Right lobe of liver (tissue), 6 donors: ENCODE results near the gene OR5H1. TPM values are rescaled to one million over a fixed set of nuclear protein-coding genes. Genes with fewer than 3 reads are reported as not detected.

Source experiments
- ATAC-seq, 4 donors: fragments of 200-7000 bp; cut with Tn5 transposase; one replicate each; pipeline ENCODE4 v1.9.1; 2020; ENCODE audit warnings: mild to moderate bottlenecking in 4 of 4, moderate library complexity in 4 of 4
- DNase-seq, 3 donors: peaks; one replicate each; pipeline ENCODE4 v3.0.0-alpha.2; 2020
- H3K27ac ChIP-seq, 3 donors: fragments of 200-600 bp; one replicate each; pipeline ENCODE4 v1.8.0; 2022
- H3K27me3 ChIP-seq, 2 donors: fragments of 200-600 bp; one replicate each; pipeline ENCODE4 v1.8.0; 2022
- H3K36me3 ChIP-seq, 4 donors: fragments of 200-600 bp; sonication (generic) in 1 of 4; one replicate each; pipeline versions ENCODE4 v1.5.1 to v1.8.0; 2017 to 2022; ENCODE audit warnings: control low read depth in 1 of 4
- H3K4me1 ChIP-seq, 4 donors: fragments of 200-600 bp; sonication (generic) in 1 of 4; one replicate each; pipeline versions ENCODE4 v1.5.1 to v1.8.0; 2017 to 2022; ENCODE audit warnings: control low read depth in 1 of 4
- H3K4me3 ChIP-seq, 3 donors: fragments of 200-600 bp; one replicate each; pipeline ENCODE4 v1.8.0; 2022
- H3K9me3 ChIP-seq, 4 donors: fragments of 200-600 bp; sonication (generic) in 1 of 4; one replicate each; pipeline versions ENCODE4 v1.5.1 to v1.8.0; 2017 to 2022; ENCODE audit warnings: control low read depth in 1 of 4
- CTCF ChIP-seq, 4 donors: fragments of 200-600 bp in 3 of 4; fragments of 450-650 bp in 1 of 4; IDR thresholded peaks; one replicate each; pipeline versions ENCODE4 v1.5.1 to v1.8.0; 2016 to 2022; ENCODE audit warnings: antibody characterized with exemption in 4 of 4, mild to moderate bottlenecking in 2 of 4
- POLR2A ChIP-seq: fragments of 450-650 bp; IDR thresholded peaks from one replicate; pipeline ENCODE4 v1.6.1; 2017; ENCODE audit warnings: antibody characterized with exemption, mild to moderate bottlenecking
- WGBS: methylation state at CpG from one replicate; pipeline ENCODE4 v1.1.6; 2018; ENCODE audit warnings: low coverage, low lambda C conversion rate; ENCODE audit not compliant: insufficient coverage; ENCODE audit errors: missing lambda C conversion rate; 5-methylcytosine and 5-hydroxymethylcytosine counted together
- intact Hi-C, 2 donors: fragments of 100-400 bp; cut with DNase I; formaldehyde crosslinking; loops; one replicate each; pipeline versions ENCODE4 v1.11.2 to v1.14.1; 2022
- total RNA-seq, 6 experiments: library from RNA; depleted of rRNA in 2 of 6; stranded (reverse); fragments of >200 nt in 2 of 6; fragmentation: NEBNext Ultra II Directional in 3 of 6; extraction: Animal tissue kit (Norgen Biotek cat#: 25700) in 3 of 6; gene quantifications; one replicate each; pipeline versions ENCODE4 v1.1.0 to v1.2.4, GENCODE V29; 2016 to 2023
- donor health status: DM: no; HTN: yes; CAD: no.
- donor health status: DM: no; HTN: no; CAD: no.
- donor health status: DM: no; HTN: no; CAD: no.
- donor health status: DM: no; HTN: yes; CAD: no.
- donor health status: DM: no; HTN: yes; CAD: no.

The OR5H1 gene
- total RNA-seq, 6 experiments from 2014 or later, result not detected

GRCh38 chr3:98151241-98151640 is 20.7 kb downstream of the OR5H1 start:
- H3K4me3 ChIP-seq, result no peak overlapping the region
- H3K4me1 ChIP-seq, result no peaks in the 10 kb centered on the region
- DNase-seq, result no peak
- intact Hi-C loops, result no loop called here
- no peaks in the 10 kb centered on the region for H3K27me3 ChIP-seq
- WGBS, result 47% methylated on average over 5 of the region's 5 CpGs
- H3K9me3 ChIP-seq, result no peaks in the 10 kb centered on the region
- no peak overlapping the region for H3K27ac ChIP-seq
- no peak for TF ChIP-seq CTCF (IDR thresholded peaks at IDR 0.05)
- no peak for TF ChIP-seq POLR2A
- no peaks in the 10 kb centered on the region for H3K36me3 ChIP-seq
- ATAC-seq, result no peak

GRCh38 chr3:98166396-98166795 is 35.9 kb downstream of the OR5H1 start, which contains the start of gene OR5H15:
Gene OR5H15 (plus strand): TSS chr3:98166696. CDS start chr3:98168700, 2,004 bp downstream.
- Histone ChIP-seq H3K4me1 (no peaks in the 10 kb centered on the region), H3K9me3 (no peaks in the 10 kb centered on the region), H3K4me3 (no peak within 1 kb of the TSS), H3K27ac (no peak within 1 kb of the TSS), H3K36me3 (no peaks in the 10 kb centered on the region), H3K27me3 (no peaks in the 10 kb centered on the region)
- WGBS, result 67% methylated on average over 3 of the region's 3 CpGs
- no peak for DNase-seq
- no peak for ATAC-seq
- intact Hi-C loops, result no loop called here
- TF ChIP-seq CTCF (IDR thresholded peaks at IDR 0.05), result no peak
- no peak for TF ChIP-seq POLR2A

- Histone ChIP-seq H3K36me3 (no peaks in the 10 kb centered on the region), H3K4me3 (no peak overlapping the region), H3K4me1 (no peaks in the 10 kb centered on the region), H3K27ac (no peak overlapping the region), H3K9me3 (no peaks in the 10 kb centered on the region), H3K27me3 (no peaks in the 10 kb centered on the region)
- DNase-seq, result no peak
- TF ChIP-seq CTCF (IDR thresholded peaks at IDR 0.05) (no peak), POLR2A (no peak)
- no peak for ATAC-seq
- 27% methylated on average over 1 of the region's 1 CpG for WGBS
- intact Hi-C loops, result no loop called here
These were observed 40.5 kb downstream of the OR5H1 start for GRCh38 chr3:98171071-98171470.

- DNase-seq (no peak), ATAC-seq (no peak)
- H3K36me3 ChIP-seq, result no peaks in the 10 kb centered on the region
- H3K9me3 ChIP-seq, result no peaks in the 10 kb centered on the region
- TF ChIP-seq POLR2A (no peak), CTCF (IDR thresholded peaks at IDR 0.05) (no peak)
- intact Hi-C loops, result no loop called here
- no peak overlapping the region for H3K4me3 ChIP-seq
- no peaks in the 10 kb centered on the region for H3K4me1 ChIP-seq
- no peak overlapping the region for H3K27ac ChIP-seq
- 51% methylated on average over 6 of the region's 7 CpGs for WGBS
- H3K27me3 ChIP-seq, result no peaks in the 10 kb centered on the region
These were observed 42.1 kb downstream of the OR5H1 start for GRCh38 chr3:98172621-98173020.

GRCh38 chr3:98180319-98180890 is 49.9 kb downstream of the OR5H1 start:
- Histone ChIP-seq H3K27me3 (no peaks in the 10 kb centered on the region), H3K27ac (no peak overlapping the region), H3K9me3 (no peaks in the 10 kb centered on the region), H3K4me1 (no peaks in the 10 kb centered on the region), H3K4me3 (no peak overlapping the region), H3K36me3 (no peaks in the 10 kb centered on the region)
- ATAC-seq (no peak), DNase-seq (no peak)
- intact Hi-C loops, result no loop called here
- TF ChIP-seq CTCF (IDR thresholded peaks at IDR 0.05) (no peak), POLR2A (no peak)
- 43% methylated on average over 3 of the region's 3 CpGs for WGBS
